MM.1S (cell line): ENCODE results near the gene SYNE1.

ENCODE experiments used
- EZH2 ChIP-seq: fragments of 300-600 bp; sonication (generic); optimal IDR thresholded peaks from 2 replicates; pipeline ENCODE3; 2017; ENCODE audit warnings: low read depth, mild to moderate bottlenecking, antibody characterized with exemption, low read length, mixed read lengths
- EZH2phosphoT487 ChIP-seq: fragments of 300-600 bp; sonication (generic); IDR thresholded peaks from 2 replicates; pipeline ENCODE4 v1.6.1; 2018; ENCODE audit warnings: antibody characterized with exemption, low read length
- TF ChIP-seq, protein P1 (sequence below): fragments of 300-600 bp; sonication (generic); IDR thresholded peaks from 2 replicates; pipeline ENCODE4 v1.5.1; 2016; ENCODE audit warnings: antibody characterized with exemption, low read length, mixed read lengths

DNA sequence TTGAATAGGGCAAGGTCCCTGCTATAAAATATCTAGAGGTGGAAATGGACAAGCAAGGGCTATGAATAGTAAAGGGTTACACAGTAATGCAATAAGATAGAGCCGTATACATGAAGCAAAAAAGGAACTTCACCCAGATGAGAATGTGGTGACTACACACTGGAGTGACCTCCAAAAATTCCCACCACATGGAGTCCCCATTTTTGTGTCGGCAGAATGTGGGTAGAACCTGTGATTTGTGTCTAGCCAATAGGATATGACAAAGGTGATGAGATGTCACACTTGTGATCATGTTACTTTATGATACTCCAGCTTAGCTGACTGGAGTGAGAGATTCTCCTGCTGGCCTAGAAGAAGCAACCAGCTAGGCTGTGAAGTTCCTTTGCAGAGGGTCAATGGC, 96.8 kb downstream of the SYNE1 start:
- TF ChIP-seq, protein P1, sequence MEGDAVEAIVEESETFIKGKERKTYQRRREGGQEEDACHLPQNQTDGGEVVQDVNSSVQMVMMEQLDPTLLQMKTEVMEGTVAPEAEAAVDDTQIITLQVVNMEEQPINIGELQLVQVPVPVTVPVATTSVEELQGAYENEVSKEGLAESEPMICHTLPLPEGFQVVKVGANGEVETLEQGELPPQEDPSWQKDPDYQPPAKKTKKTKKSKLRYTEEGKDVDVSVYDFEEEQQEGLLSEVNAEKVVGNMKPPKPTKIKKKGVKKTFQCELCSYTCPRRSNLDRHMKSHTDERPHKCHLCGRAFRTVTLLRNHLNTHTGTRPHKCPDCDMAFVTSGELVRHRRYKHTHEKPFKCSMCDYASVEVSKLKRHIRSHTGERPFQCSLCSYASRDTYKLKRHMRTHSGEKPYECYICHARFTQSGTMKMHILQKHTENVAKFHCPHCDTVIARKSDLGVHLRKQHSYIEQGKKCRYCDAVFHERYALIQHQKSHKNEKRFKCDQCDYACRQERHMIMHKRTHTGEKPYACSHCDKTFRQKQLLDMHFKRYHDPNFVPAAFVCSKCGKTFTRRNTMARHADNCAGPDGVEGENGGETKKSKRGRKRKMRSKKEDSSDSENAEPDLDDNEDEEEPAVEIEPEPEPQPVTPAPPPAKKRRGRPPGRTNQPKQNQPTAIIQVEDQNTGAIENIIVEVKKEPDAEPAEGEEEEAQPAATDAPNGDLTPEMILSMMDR: no peak
- no peak for TF ChIP-seq EZH2phosphoT487
- TF ChIP-seq EZH2: no peak
